Prostate gland (tissue), 2 donors: Measurements from ENCODE around the gene FARP1. TPM values are rescaled to one million over a fixed set of nuclear protein-coding genes. Genes with fewer than 3 reads are reported as not detected.

Experiments used
- DNase-seq: peaks from one replicate; pipeline ENCODE4 v3.0.0-alpha.2; 2019; ENCODE audit warnings: low spot score
- H3K27ac ChIP-seq, 2 donors: fragments of 200-600 bp; sonication (generic); 2 replicates each; pipeline ENCODE4 v1.5.1; 2017 to 2019
- H3K27me3 ChIP-seq: fragments of 200-600 bp; sonication (generic); replicated peaks from 2 replicates; pipeline ENCODE4 v1.5.1; 2019; ENCODE audit not compliant: insufficient read depth
- H3K36me3 ChIP-seq, 2 donors: fragments of 200-600 bp; sonication (generic); 1 replicate in 1 of 2; 2 replicates in 1 of 2; pipeline versions ENCODE4 v1.5.1 to v1.8.1; 2017 to 2019
- H3K4me1 ChIP-seq: fragments of 200-600 bp; sonication (generic); replicated peaks from 2 replicates; pipeline ENCODE4 v1.5.1; 2019
- H3K4me3 ChIP-seq, 2 donors: fragments of 200-600 bp; sonication (generic); 2 replicates each; pipeline ENCODE4 v1.5.1; 2017 to 2019
- H3K9me3 ChIP-seq: fragments of 200-600 bp; sonication (generic); 2 replicates; pipeline ENCODE4 v1.5.1; 2017
- POLR2A ChIP-seq: fragments of 450-650 bp; IDR thresholded peaks from one replicate; pipeline ENCODE4 v1.6.1; 2016; ENCODE audit warnings: antibody characterized with exemption, mild to moderate bottlenecking
- POLR2AphosphoS5 ChIP-seq: sonication (generic); formaldehyde crosslinking; IDR thresholded peaks from one replicate; pipeline ENCODE4 v1.6.1; 2017; ENCODE audit warnings: antibody characterized with exemption
- WGBS: methylation state at CpG from one replicate; pipeline ENCODE4 v1.1.5; 2018; 5-methylcytosine and 5-hydroxymethylcytosine counted together
- intact Hi-C: fragments of 100-400 bp; cut with DNase I; formaldehyde crosslinking; loops from one replicate; pipeline ENCODE4 v1.14.2; 2022
- total RNA-seq, 2 donors: library from RNA; depleted of rRNA; stranded (reverse); fragments of >200 nt; gene quantifications; one replicate each; pipeline ENCODE4 v1.1.0, GENCODE V29; 2016
- TF ChIP-seq, protein P1 (sequence below), 4 experiments: fragments of 200-600 bp in 2 of 4; fragments of 450-650 bp in 2 of 4; sonication (generic) in 2 of 4; IDR thresholded peaks; 1 replicate in 3 of 4; 2 replicates in 1 of 4; pipeline ENCODE4 v1.5.1; 2016 to 2019; ENCODE audit warnings: antibody characterized with exemption in 4 of 4, mild to moderate bottlenecking in 2 of 4, moderate library complexity in 2 of 4

FARP1 gene
- total RNA-seq, 2 donors from 2014 or later, result 70.6 to 77.5 TPM

DNA sequence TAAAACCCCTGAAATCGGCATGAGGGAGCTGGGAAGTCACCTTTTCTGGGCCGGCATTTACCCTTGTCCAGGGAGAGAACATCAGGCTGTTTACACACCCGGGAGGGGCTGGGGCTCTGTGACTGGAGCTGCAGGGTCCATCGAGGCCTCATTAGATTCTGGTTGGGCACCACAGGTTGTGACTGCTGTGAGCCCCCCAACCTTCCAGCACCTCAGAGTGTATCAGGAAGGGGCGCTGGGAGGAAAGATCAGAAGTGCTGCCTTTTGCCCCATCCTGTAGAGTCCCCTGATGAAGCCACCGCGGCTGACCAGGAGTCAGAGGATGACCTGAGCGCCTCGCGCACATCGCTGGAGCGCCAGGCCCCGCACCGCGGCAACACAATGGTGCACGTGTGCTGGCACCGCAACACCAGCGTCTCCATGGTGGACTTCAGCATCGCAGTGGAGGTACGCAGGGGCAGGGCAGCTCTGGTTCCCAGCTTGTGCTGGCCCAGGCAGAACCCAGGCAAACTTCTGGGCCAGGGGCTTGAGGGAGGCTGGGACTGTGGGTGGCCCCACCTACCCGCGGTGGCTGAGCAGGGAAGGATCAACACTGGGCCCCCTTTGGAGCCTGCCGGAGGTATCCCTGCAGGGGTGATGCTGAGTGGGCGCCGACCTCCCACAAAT is 297.6 kb downstream of the FARP1 start:
- DNase-seq, result no peak
- Histone ChIP-seq H3K36me3 (peaks cover 9 to 16% of the 10 kb centered on the region in 2 donors), H3K4me1 (no peaks in the 10 kb centered on the region), H3K4me3 (no peak overlapping the region), H3K27ac (no peak overlapping the region), H3K9me3 (no peaks in the 10 kb centered on the region), H3K27me3 (no peaks in the 10 kb centered on the region)
- intact Hi-C loops, result loop anchor here (10.0 kb wide), 2 partner anchors 404 to 586 kb away; no protein-coding TSS in a partner anchor
- 93% methylated on average over 19 of the region's 25 CpGs for WGBS
- no peak for TF ChIP-seq POLR2A
- no peak for TF ChIP-seq POLR2AphosphoS5
- TF ChIP-seq, protein P1, sequence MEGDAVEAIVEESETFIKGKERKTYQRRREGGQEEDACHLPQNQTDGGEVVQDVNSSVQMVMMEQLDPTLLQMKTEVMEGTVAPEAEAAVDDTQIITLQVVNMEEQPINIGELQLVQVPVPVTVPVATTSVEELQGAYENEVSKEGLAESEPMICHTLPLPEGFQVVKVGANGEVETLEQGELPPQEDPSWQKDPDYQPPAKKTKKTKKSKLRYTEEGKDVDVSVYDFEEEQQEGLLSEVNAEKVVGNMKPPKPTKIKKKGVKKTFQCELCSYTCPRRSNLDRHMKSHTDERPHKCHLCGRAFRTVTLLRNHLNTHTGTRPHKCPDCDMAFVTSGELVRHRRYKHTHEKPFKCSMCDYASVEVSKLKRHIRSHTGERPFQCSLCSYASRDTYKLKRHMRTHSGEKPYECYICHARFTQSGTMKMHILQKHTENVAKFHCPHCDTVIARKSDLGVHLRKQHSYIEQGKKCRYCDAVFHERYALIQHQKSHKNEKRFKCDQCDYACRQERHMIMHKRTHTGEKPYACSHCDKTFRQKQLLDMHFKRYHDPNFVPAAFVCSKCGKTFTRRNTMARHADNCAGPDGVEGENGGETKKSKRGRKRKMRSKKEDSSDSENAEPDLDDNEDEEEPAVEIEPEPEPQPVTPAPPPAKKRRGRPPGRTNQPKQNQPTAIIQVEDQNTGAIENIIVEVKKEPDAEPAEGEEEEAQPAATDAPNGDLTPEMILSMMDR (IDR thresholded peaks at IDR 0.05), result no peak

- TF ChIP-seq, protein P1 (IDR thresholded peaks at IDR 0.05), result no peak
- no peak for TF ChIP-seq POLR2A
- H3K4me1 ChIP-seq, result no peaks in the 10 kb centered on the region
- H3K4me3 ChIP-seq, result no peak overlapping the region
- intact Hi-C loops, result loop anchor here (10.0 kb wide), 2 partner anchors 404 to 586 kb away; no protein-coding TSS in a partner anchor
- H3K9me3 ChIP-seq, result no peaks in the 10 kb centered on the region
- H3K27me3 ChIP-seq, result no peaks in the 10 kb centered on the region
- H3K27ac ChIP-seq, result no peak overlapping the region
- DNase-seq, result no peak
- 83% methylated on average over 21 of the region's 21 CpGs for WGBS
- peaks cover 9 to 16% of the 10 kb centered on the region in 2 donors for H3K36me3 ChIP-seq
Observed at GRCh38 chr13:98441056-98441676, 298.3 kb downstream of the FARP1 start.

DNA sequence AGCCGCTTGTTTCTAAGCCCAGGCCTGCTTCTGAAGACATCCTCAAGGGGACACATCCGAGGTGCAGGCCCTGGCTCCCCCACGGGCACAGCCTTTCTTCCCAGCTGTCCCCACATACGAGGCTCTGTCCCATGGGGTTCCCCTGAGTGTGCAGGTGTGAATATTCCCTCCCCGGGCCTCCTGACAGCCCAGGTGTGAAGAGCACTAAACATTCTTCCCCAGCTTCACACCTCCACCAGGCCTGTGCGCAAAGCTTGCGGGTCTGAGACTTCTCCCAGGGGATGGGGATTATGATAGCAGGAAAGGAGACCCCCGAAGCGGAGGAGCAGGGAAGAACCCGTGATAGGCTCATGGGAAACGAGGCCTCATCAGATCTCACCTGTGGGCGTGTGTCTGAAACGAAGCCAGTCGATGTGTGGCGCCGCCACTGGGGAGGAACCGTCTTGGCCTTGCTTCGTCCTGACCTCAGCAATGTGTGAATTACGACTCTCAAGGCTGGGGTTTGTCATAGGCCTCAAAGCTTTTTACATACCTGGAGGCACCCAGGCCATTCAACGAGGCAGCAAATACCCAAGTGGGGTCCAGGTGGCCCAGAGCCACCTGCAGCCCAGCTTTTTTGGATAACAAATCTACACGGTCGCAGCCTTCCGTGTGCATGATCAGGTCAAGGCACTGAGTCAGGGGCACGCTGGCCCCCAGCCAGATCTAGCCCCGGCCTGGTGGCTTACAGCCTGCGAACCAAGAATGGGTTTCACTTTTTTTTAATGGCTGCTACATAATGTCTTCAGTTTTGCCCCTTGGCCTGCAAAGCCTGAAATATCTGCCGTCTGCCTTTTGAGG is 299.7 kb downstream of the FARP1 start:
- DNase-seq, result no peak
- Histone ChIP-seq H3K27ac (no peak overlapping the region), H3K4me1 (no peaks in the 10 kb centered on the region), H3K4me3 (no peak overlapping the region), H3K36me3 (peaks cover 9 to 16% of the 10 kb centered on the region in 2 donors), H3K27me3 (no peaks in the 10 kb centered on the region), H3K9me3 (no peaks in the 10 kb centered on the region)
- intact Hi-C loops, result loop anchor here (10.0 kb wide), 2 partner anchors 402 to 588 kb away; no protein-coding TSS in a partner anchor
- TF ChIP-seq POLR2AphosphoS5 (no peak), POLR2A (no peak)
- TF ChIP-seq, protein P1 (IDR thresholded peaks at IDR 0.05), result no peak
- WGBS, result 80% methylated on average over 27 of the region's 27 CpGs

DNA sequence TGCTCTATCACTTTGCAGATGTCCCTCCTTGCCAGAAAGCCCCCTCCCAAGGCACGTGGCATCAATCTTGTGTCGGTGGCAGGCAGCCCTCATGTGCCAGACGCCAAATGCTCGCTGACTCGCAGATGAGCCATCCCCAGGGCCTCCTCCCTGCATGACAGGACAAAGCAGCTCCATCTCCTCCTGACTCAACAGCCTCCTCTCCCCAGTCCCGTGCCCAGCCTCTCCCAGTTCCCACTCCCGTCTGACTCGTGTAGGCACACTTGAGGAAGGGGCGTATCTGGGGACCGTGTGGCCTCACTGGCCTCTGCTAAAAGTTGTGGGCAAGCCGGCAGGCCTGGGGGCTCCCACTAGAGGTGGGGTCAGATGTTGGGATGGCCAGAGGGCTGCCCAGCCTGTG is 300.4 kb downstream of the FARP1 start:
- intact Hi-C loops, result loop anchor here (10.0 kb wide), 2 partner anchors 401 to 589 kb away; no protein-coding TSS in a partner anchor
- no peak for DNase-seq
- WGBS, result 61% methylated on average over 11 of the region's 11 CpGs
- Histone ChIP-seq H3K36me3 (peaks cover 9 to 16% of the 10 kb centered on the region in 2 donors), H3K9me3 (no peaks in the 10 kb centered on the region), H3K27me3 (no peaks in the 10 kb centered on the region), H3K4me3 (no peak overlapping the region), H3K27ac (no peak overlapping the region), H3K4me1 (no peaks in the 10 kb centered on the region)
- TF ChIP-seq, protein P1 (IDR thresholded peaks at IDR 0.05), result no peak
- TF ChIP-seq POLR2A, result no peak
- TF ChIP-seq POLR2AphosphoS5, result no peak
